HepG2 (cell line): ENCODE data around the gene PUS7. TPM values are rescaled to one million over a fixed set of nuclear protein-coding genes. Genes with fewer than 3 reads are reported as not detected.

Experiments used
- ATAC-seq: fragments of 200-7000 bp; cut with Tn5 transposase; 3 replicates; pipeline ENCODE4 v1.9.1; 2020; ENCODE audit warnings: mild to moderate bottlenecking, moderate library complexity
- BruUV-seq: library from RNA; stranded (reverse); fragments of 400-500 nt; replicated peaks from 2 replicates; lab custom pipeline; 2021; lab: Mats Ljungman, UMichigan
- CTCF ChIA-PET: fragments of 300-600 bp; formaldehyde crosslinking; extraction: SDS; loops from one replicate; lab custom pipeline; 2021; ENCODE audit warnings: low total read pairs, inconsistent platforms, low intra/inter-chr PET ratio; lab: Yijun Ruan, JAX
- POLR2A ChIA-PET: fragments of 350-600 bp; sonication (Branson Sonifier 250); formaldehyde crosslinking; loops from one replicate; lab custom pipeline; 2020; ENCODE audit warnings: antibody characterized with exemption, inconsistent platforms; lab: Yijun Ruan, JAX
- DNase-seq: peaks from one replicate; pipeline ENCODE4 v3.0.0-alpha.2; 2015; ENCODE audit warnings: low spot score
- FAIRE-seq: peaks from 3 replicates; lab custom pipeline; 2011; peaks lifted over from hg19 to GRCh38; lab: Jason Lieb, UNC
- H2AFZ ChIP-seq: one replicate; pipeline ENCODE4 v1.6.1; 2011; ENCODE audit warnings: low read length, inconsistent platforms
- H3K27ac ChIP-seq: fragments of 300-600 bp; 3 replicates; pipeline ENCODE4 v1.8.0; 2011; ENCODE audit warnings: mixed run types, mild to moderate bottlenecking, mixed read lengths, low read length, inconsistent platforms; ENCODE audit not compliant: insufficient read depth; ENCODE audit errors: extremely low read length
- H3K27me3 ChIP-seq, 2 experiments: fragments of 200-600 bp in 1 of 2; 2 replicates in 1 of 2; 3 replicates in 1 of 2; pipeline versions ENCODE4 v1.6.0 to v1.8.0; 2011; ENCODE audit warnings: low read length in 2 of 2, mild to moderate bottlenecking in 2 of 2, moderate library complexity in 2 of 2, inconsistent platforms in 1 of 2; ENCODE audit not compliant: insufficient read depth in 2 of 2, control insufficient read depth in 1 of 2
- H3K36me3 ChIP-seq, 2 experiments: fragments of 200-600 bp in 1 of 2; replicated peaks in 1 of 2; 2 replicates in 1 of 2; 3 replicates in 1 of 2; pipeline versions ENCODE4 v1.5.1 to v1.8.0; 2011; ENCODE audit warnings: low read length in 2 of 2, inconsistent platforms in 1 of 2; ENCODE audit not compliant: insufficient read depth in 2 of 2, control insufficient read depth in 1 of 2
- H3K4me1 ChIP-seq: 2 replicates; pipeline ENCODE4 v1.5.1; 2012; ENCODE audit warnings: low read length, inconsistent platforms; ENCODE audit not compliant: insufficient read depth
- H3K4me2 ChIP-seq: 2 replicates; pipeline ENCODE4 v1.6.0; 2011; ENCODE audit warnings: low read depth, low read length, inconsistent platforms
- H3K4me3 ChIP-seq, 3 experiments: fragments of 200-600 bp in 1 of 3; sonication (generic), shearing (Covaris generic) in 1 of 3; replicated peaks in 1 of 3; 2 replicates each; pipeline ENCODE4 v1.5.1; 2011 to 2016; ENCODE audit warnings: low read length in 3 of 3, inconsistent platforms in 2 of 3, low read depth in 2 of 3, mild to moderate bottlenecking in 2 of 3, control low read depth in 1 of 3, mixed read lengths in 1 of 3; ENCODE audit not compliant: insufficient read depth in 1 of 3
- H3K79me2 ChIP-seq: one replicate; pipeline ENCODE4 v1.6.1; 2011; ENCODE audit warnings: low read length, inconsistent platforms; ENCODE audit not compliant: insufficient read depth
- H3K9ac ChIP-seq: 2 replicates; pipeline ENCODE4 v1.6.0; 2011; ENCODE audit warnings: mild to moderate bottlenecking, low read depth, low read length, inconsistent platforms; ENCODE audit not compliant: insufficient read depth
- H3K9me3 ChIP-seq: 2 replicates; pipeline ENCODE4 v1.5.1; 2012; ENCODE audit warnings: mild to moderate bottlenecking, low read length
- H4K20me1 ChIP-seq: 2 replicates; pipeline ENCODE4 v1.6.0; 2011; ENCODE audit warnings: inconsistent platforms, mild to moderate bottlenecking, low read length, moderate library complexity; ENCODE audit not compliant: insufficient read depth
- ATAD3A ChIP-seq: sonication (generic); formaldehyde crosslinking; IDR thresholded peaks from 2 replicates; pipeline ENCODE4 v1.4.0; 2020; ENCODE audit warnings: missing genetic modification reagents
- ELF1 ChIP-seq: sonication (generic); formaldehyde crosslinking; IDR thresholded peaks from 2 replicates; pipeline ENCODE4 v1.4.0; 2020; ENCODE audit warnings: missing genetic modification reagents
- MAFK ChIP-seq, 2 experiments: IDR thresholded peaks in 1 of 2; conservative IDR thresholded peaks in 1 of 2; 2 replicates each; pipeline ENCODE4 v1.6.1; 2011; ENCODE audit warnings: improper control_type of control experiment in 2 of 2, low read length in 2 of 2
- RXRA ChIP-seq: sonication (generic); formaldehyde crosslinking; IDR thresholded peaks from 2 replicates; pipeline ENCODE4 v1.5.1; 2020; ENCODE audit warnings: missing genetic modification reagents
- SALL2 ChIP-seq: sonication (generic); formaldehyde crosslinking; IDR thresholded peaks from 2 replicates; pipeline ENCODE4 v1.8.1; 2023; ENCODE audit warnings: mild to moderate bottlenecking, missing genetic modification reagents, inconsistent platforms
- SOX13 ChIP-seq, 3 experiments: fragments of 450-650 bp in 1 of 3; sonication (generic) in 1 of 3; formaldehyde crosslinking in 1 of 3; IDR thresholded peaks in 2 of 3; conservative IDR thresholded peaks in 1 of 3; 2 replicates each; pipeline versions ENCODE4 v1.5.0 to v1.6.1; 2016 to 2020; ENCODE audit warnings: antibody characterized with exemption in 1 of 3, mild to moderate bottlenecking in 1 of 3, missing compliant biosample characterization in 1 of 3, missing genetic modification reagents in 1 of 3, moderate library complexity in 1 of 3
- SOX5 ChIP-seq: IDR thresholded peaks from 2 replicates; pipeline ENCODE4 v1.6.1; 2016; ENCODE audit warnings: borderline replicate concordance
- STAT5B ChIP-seq: sonication (generic); formaldehyde crosslinking; IDR thresholded peaks from 2 replicates; pipeline ENCODE4 v1.4.0; 2020; ENCODE audit warnings: missing genetic modification reagents
- ZNF382 ChIP-seq: sonication (generic); formaldehyde crosslinking; IDR thresholded peaks from 2 replicates; pipeline ENCODE4 v1.5.0; 2020; ENCODE audit warnings: missing genetic modification reagents, mild to moderate bottlenecking, borderline replicate concordance
- ZNF777 ChIP-seq: sonication (generic); formaldehyde crosslinking; IDR thresholded peaks from 2 replicates; pipeline ENCODE4 v1.4.0; 2020; ENCODE audit warnings: missing genetic modification reagents
- WGBS: methylation state at CpG from one replicate; pipeline ENCODE4 v1.1.6; 2017; ENCODE audit warnings: low lambda C conversion rate; 5-methylcytosine and 5-hydroxymethylcytosine counted together
- in situ Hi-C: cut with HindIII; loops from 2 replicates; pipeline ENCODE4 v1.10.0; 2017; ENCODE audit warnings: low pct_unique_long_range_greater_than_20kb; ENCODE audit not compliant: extremely low pct_ligation_motif_present
- intact Hi-C: fragments of 100-400 bp; cut with micrococcal nuclease; formaldehyde crosslinking; loops from one replicate; pipeline ENCODE4 v1.10.0; 2022; ENCODE audit not compliant: unreplicated experiment
- polyA plus RNA-seq, 8 experiments: library from polyadenylated mRNA; depleted of rRNA in 3 of 8; stranded (reverse) in 7 of 8; unstranded in 1 of 8; fragments of >200 nt; fragmentation: Illumina TruSeq in 4 of 8; extraction: Trizol in 4 of 8; gene quantifications; 2 replicates each; pipeline versions ENCODE4 v1.2.1 to v1.2.3, GENCODE V29; 2011 to 2016; ENCODE audit warnings: low read depth in 4 of 8, missing spikeins in 1 of 8, mixed read lengths in 1 of 8; ENCODE audit not compliant: insufficient read depth in 1 of 8
- total RNA-seq, 5 experiments: library from RNA; depleted of rRNA; stranded (reverse); fragments of >200 nt; fragmentation: Illumina TruSeq; extraction: Trizol; gene quantifications; 2 replicates each; pipeline ENCODE4 v1.2.3, GENCODE V29; 2016; ENCODE audit warnings: low read depth in 1 of 5
- TF ChIP-seq, protein P1 (sequence below): sonication (generic); formaldehyde crosslinking; IDR thresholded peaks from 2 replicates; pipeline ENCODE4 v1.5.0; 2020; ENCODE audit warnings: missing genetic modification reagents
- TF ChIP-seq, protein P2 (sequence below): sonication (generic); formaldehyde crosslinking; IDR thresholded peaks from 2 replicates; pipeline ENCODE4 v1.4.0; 2020; ENCODE audit warnings: missing genetic modification reagents, borderline replicate concordance

PUS7 gene
- total and polyA plus RNA-seq, 2 of the 13 experiments (the other 11 are each of a cell fraction or from before 2014, with no cell fraction given), result 14.4 to 41.2 TPM

DNA sequence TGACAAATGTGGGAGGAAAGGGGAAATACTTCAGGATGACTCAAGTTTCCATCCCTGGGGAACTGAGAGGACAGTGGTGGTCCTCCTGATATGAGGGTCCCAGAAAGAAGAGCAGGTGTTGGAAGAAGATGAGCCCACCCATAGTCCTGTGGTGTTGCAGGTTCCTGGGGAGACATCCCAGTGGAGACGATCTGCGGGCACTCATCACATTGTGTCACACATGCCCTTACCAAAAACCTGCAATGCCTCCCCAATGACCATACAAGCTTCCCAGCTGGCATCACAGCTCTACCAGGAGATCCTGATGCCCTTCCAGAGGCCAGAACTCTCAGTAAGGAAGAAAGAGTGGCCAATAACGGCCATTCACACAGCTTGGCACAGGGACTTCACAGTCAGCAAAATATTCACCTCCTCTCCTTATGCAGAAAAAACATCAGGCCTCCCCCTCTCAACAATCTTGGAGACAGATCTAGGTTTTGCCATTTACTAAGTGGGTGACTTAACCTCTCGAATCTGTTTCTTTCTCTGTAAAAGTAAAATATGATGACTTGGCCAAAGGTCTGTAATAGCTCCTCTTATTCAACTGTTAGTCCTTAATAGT is 9.0 kb downstream of the PUS7 start:
- CTCF ChIA-PET, result no interaction called here
- POLR2A ChIA-PET, result no interaction called here
- DNase-seq (no peak), ATAC-seq (no peak; the same call in 2 of the 3 replicates), FAIRE-seq (no peak)
- H3K79me2 ChIP-seq, result peaks cover 61% of the 10 kb centered on the region
- no peaks in the 10 kb centered on the region for H3K27me3 ChIP-seq
- no peak overlapping the region for H2AFZ ChIP-seq
- intact Hi-C loops, result no loop called here
- in situ Hi-C loops, result no loop called here
- H3K4me2 ChIP-seq, result no peak overlapping the region
- H4K20me1 ChIP-seq, result 0 out of 2 replicates have a peak, but pooled peaks cover 4% of the 10 kb centered on the region
- TF ChIP-seq, protein P1, sequence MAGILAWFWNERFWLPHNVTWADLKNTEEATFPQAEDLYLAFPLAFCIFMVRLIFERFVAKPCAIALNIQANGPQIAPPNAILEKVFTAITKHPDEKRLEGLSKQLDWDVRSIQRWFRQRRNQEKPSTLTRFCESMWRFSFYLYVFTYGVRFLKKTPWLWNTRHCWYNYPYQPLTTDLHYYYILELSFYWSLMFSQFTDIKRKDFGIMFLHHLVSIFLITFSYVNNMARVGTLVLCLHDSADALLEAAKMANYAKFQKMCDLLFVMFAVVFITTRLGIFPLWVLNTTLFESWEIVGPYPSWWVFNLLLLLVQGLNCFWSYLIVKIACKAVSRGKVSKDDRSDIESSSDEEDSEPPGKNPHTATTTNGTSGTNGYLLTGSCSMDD (CRISPR knock-in tag), result no peak
- 0 out of 4 replicates have a peak, but pooled peaks of 1 of the 2 experiments have one; percentile 2 for TF ChIP-seq MAFK (conservative IDR thresholded peaks at IDR 0.05 in 1 of 2, IDR thresholded peaks at IDR 0.05 in 1 of 2; ENCODE audit: low read length in 2 of 2)
- TF ChIP-seq ZNF382 (CRISPR knock-in tag), result no peak
- no peaks in the 10 kb centered on the region for H3K4me1 ChIP-seq
- no TSS peak for BruUV-seq
- H3K4me3 ChIP-seq, result no peak overlapping the region
- no peak overlapping the region for H3K9ac ChIP-seq
- peaks cover 5 to 25% of the 10 kb centered on the region in 2 experiments; a peak in 4 of 5 replicates for H3K36me3 ChIP-seq
- no peak overlapping the region for H3K27ac ChIP-seq
- 100% methylated on average over 4 of the region's 4 CpGs for WGBS
- H3K9me3 ChIP-seq, result no peaks in the 10 kb centered on the region

GRCh38 chr7:105512415-105512814 is 9.7 kb downstream of the PUS7 start:
- BruUV-seq, result no TSS peak
- no peak overlapping the region for H3K27ac ChIP-seq
- no peak overlapping the region for H3K4me2 ChIP-seq
- no peaks in the 10 kb centered on the region for H3K9me3 ChIP-seq
- no peaks in the 10 kb centered on the region for H3K4me1 ChIP-seq
- no peak overlapping the region for H2AFZ ChIP-seq
- H4K20me1 ChIP-seq, result 0 out of 2 replicates have a peak, but pooled peaks cover 4% of the 10 kb centered on the region
- 93% methylated on average over 4 of the region's 4 CpGs for WGBS
- ATAC-seq (no peak; the same call in 2 of the 3 replicates), DNase-seq (no peak), FAIRE-seq (no peak)
- POLR2A ChIA-PET, result no interaction called here
- H3K4me3 ChIP-seq, result no peak overlapping the region
- no peak overlapping the region for H3K9ac ChIP-seq
- peaks cover 5 to 23% of the 10 kb centered on the region in 2 experiments; a peak in 4 of 5 replicates for H3K36me3 ChIP-seq
- TF ChIP-seq SOX13 (IDR thresholded peaks at IDR 0.05), result no peak
- no peak for TF ChIP-seq SOX13 (CRISPR knock-in tag; conservative IDR thresholded peaks at IDR 0.05 in 1 of 2, IDR thresholded peaks at IDR 0.05 in 1 of 2)
- TF ChIP-seq, protein P2, sequence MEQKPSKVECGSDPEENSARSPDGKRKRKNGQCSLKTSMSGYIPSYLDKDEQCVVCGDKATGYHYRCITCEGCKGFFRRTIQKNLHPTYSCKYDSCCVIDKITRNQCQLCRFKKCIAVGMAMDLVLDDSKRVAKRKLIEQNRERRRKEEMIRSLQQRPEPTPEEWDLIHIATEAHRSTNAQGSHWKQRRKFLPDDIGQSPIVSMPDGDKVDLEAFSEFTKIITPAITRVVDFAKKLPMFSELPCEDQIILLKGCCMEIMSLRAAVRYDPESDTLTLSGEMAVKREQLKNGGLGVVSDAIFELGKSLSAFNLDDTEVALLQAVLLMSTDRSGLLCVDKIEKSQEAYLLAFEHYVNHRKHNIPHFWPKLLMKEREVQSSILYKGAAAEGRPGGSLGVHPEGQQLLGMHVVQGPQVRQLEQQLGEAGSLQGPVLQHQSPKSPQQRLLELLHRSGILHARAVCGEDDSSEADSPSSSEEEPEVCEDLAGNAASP (CRISPR knock-in tag), result peak; percentile 53; the same call in 1 of the 2 replicates
- TF ChIP-seq ATAD3A, result no peak
- TF ChIP-seq ELF1 (CRISPR knock-in tag), result no peak
- TF ChIP-seq SALL2, result no peak
- TF ChIP-seq ZNF777, result no peak
- no peak for TF ChIP-seq STAT5B (CRISPR knock-in tag)
- no peak for TF ChIP-seq RXRA
- no peak for TF ChIP-seq SOX5 (CRISPR knock-in tag)
- intact Hi-C loops, result no loop called here
- in situ Hi-C loops, result no loop called here
- peaks cover 57% of the 10 kb centered on the region for H3K79me2 ChIP-seq
- CTCF ChIA-PET, result no interaction called here
- no peaks in the 10 kb centered on the region for H3K27me3 ChIP-seq
